Activated naive CD8-positive, alpha-beta T cell treated with anti-CD3 and anti-CD28 coated beads, Interleukin-2, amount 50 U/mL, for 24 hours (primary cell): ENCODE measurements around the gene KCNK6.

Experiments used
- ATAC-seq: fragments of 150-1000 bp; cut with Tn5 transposase; one replicate; pipeline ENCODE4 v1.10.0; 2021
- DNase-seq: peaks from one replicate; pipeline ENCODE4 v3.0.0; 2021
- H3K27ac Mint-ChIP-seq: one replicate; pipeline ENCODE4 v1.8.0; 2021; ENCODE audit warnings: mild to moderate bottlenecking, mixed read lengths
- H3K27me3 Mint-ChIP-seq: one replicate; pipeline ENCODE4 v1.8.0; 2021; ENCODE audit warnings: mixed read lengths
- H3K36me3 Mint-ChIP-seq: one replicate; pipeline ENCODE4 v1.8.0; 2021; ENCODE audit warnings: low read depth, mixed read lengths
- H3K4me1 Mint-ChIP-seq: one replicate; pipeline ENCODE4 v1.8.0; 2021; ENCODE audit warnings: mixed read lengths
- H3K4me3 Mint-ChIP-seq: one replicate; pipeline ENCODE4 v1.8.0; 2021; ENCODE audit warnings: mild to moderate bottlenecking, moderate library complexity, mixed read lengths
- H3K9me3 Mint-ChIP-seq: one replicate; pipeline ENCODE4 v1.8.0; 2021; ENCODE audit warnings: mixed read lengths

The KCNK6 gene

DNA sequence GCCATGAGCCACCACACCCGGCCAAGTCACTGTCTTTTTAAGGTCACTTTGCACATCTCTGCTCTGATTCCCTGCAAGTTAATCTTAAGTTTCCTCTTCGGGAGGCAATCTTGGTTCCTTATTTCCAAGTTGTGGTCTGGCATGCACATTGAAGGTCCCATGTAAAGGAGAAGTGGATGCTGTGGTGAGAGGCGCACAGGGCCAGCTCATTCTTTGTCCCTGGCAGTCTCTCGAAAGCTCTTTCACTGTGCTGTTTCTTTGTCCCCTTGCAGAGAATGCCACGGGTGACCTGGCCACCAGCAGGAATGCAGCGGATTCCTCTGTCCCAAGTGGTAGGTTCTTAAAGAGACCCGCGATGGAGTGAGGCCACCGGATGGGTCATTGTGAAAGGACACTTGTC lies 32.0 kb upstream of the KCNK6 start:
- Mint-ChIP-seq H3K36me3 (no peaks in the 10 kb centered on the region), H3K27me3 (no peaks in the 10 kb centered on the region), H3K4me3 (no peak overlapping the region), H3K9me3 (no peaks in the 10 kb centered on the region), H3K27ac (no peak overlapping the region), H3K4me1 (no peaks in the 10 kb centered on the region)
- DNase-seq (no peak), ATAC-seq (no peak)

DNA sequence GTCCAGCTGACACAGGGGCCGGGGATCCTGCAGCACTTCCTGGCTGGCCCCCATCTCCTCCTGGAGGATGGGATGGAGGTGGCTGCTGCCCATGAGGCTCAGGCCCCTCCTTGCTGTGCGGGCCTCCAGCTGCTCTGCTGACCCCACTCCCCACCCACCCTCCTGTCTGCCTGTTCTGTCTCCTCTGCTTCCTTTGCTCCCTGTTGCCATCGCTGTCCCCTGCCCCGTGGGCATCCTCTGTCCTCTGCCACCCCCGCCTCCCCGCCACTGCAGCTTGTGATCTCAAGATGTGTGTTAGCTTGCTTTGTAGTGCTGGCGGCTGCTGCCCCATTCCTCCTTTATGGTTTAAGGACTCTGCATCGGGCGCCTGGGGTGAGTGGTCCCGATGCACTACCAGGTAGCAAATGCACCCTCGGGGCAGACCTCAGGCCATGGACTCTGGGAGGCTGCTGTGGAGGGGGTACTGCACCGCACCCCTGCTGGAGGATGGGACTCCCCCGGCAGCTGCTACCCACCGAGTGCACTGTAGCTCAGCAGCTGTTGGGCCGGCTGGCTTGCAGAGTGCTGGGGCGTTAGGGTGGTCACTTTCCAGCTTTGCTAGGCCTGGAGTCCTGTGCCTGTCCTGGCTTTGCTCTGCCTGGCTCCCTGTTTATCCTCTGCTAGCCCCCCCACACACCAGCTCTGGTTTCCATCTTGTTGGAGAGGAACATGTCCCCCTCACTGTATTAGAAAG lies 31.4 kb upstream of the KCNK6 start:
- no peaks in the 10 kb centered on the region for H3K4me1 Mint-ChIP-seq
- H3K27ac Mint-ChIP-seq: no peak overlapping the region
- H3K27me3 Mint-ChIP-seq: no peaks in the 10 kb centered on the region
- ATAC-seq (no peak), DNase-seq (no peak)
- no peaks in the 10 kb centered on the region for H3K9me3 Mint-ChIP-seq
- H3K36me3 Mint-ChIP-seq: no peaks in the 10 kb centered on the region
- no peak overlapping the region for H3K4me3 Mint-ChIP-seq

DNA sequence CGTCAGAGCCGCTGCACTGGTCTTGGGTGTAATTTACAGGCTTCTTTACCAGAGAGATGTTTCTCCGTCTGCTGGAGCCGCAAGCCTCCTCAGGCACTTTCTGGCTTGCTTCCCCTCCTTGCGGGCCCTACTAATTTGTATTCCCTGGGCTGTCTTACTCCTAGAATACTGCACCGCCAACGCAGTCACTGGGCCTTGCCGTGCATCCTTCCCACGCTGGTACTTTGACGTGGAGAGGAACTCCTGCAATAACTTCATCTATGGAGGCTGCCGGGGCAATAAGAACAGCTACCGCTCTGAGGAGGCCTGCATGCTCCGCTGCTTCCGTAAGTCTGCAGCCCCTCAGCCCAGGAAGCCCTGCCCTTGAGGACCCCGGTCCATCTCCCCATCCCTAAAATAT lies 29.7 kb upstream of the KCNK6 start:
- Mint-ChIP-seq H3K4me1 (no peaks in the 10 kb centered on the region), H3K9me3 (no peaks in the 10 kb centered on the region), H3K27me3 (no peaks in the 10 kb centered on the region), H3K36me3 (no peaks in the 10 kb centered on the region), H3K27ac (no peak overlapping the region), H3K4me3 (no peak overlapping the region)
- ATAC-seq: no peak
- DNase-seq: no peak

DNA sequence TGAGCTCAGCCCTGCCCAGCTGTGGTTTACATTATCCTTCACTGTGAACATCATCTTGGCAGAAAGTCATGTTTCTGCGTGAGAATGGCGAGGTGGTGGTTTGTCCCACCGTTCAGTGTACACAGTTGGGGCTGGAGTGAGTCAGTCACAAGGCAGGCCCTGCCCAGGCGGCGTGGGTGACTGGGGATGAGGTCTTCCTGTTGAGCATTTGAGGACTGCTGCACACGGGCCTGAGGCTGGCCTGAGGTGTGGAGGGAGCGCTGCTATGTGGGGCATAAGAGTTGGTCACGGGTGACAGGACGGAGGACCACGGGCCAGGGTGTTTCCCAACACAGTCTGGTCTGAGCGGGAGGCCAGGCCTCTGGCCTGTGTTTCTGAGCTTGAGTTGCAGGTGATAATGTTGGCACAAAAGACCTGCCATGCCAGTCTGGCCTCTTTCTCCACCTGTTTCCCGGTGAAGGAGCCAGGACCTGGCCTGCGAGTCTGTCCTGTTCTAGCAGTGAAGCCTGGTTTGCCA lies 29.0 kb upstream of the KCNK6 start:
- H3K4me1 Mint-ChIP-seq: no peaks in the 10 kb centered on the region
- H3K4me3 Mint-ChIP-seq: no peak overlapping the region
- ATAC-seq (no peak), DNase-seq (no peak)
- H3K9me3 Mint-ChIP-seq: no peaks in the 10 kb centered on the region
- H3K36me3 Mint-ChIP-seq: no peaks in the 10 kb centered on the region
- H3K27me3 Mint-ChIP-seq: no peaks in the 10 kb centered on the region
- no peak overlapping the region for H3K27ac Mint-ChIP-seq

DNA sequence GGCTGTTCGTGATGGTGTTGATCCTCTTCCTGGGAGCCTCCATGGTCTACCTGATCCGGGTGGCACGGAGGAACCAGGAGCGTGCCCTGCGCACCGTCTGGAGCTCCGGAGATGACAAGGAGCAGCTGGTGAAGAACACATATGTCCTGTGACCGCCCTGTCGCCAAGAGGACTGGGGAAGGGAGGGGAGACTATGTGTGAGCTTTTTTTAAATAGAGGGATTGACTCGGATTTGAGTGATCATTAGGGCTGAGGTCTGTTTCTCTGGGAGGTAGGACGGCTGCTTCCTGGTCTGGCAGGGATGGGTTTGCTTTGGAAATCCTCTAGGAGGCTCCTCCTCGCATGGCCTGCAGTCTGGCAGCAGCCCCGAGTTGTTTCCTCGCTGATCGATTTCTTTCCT lies 27.8 kb upstream of the KCNK6 start:
- no peak for ATAC-seq
- no peaks in the 10 kb centered on the region for H3K9me3 Mint-ChIP-seq
- no peaks in the 10 kb centered on the region for H3K27me3 Mint-ChIP-seq
- no peak for DNase-seq
- H3K4me1 Mint-ChIP-seq: no peaks in the 10 kb centered on the region
- H3K36me3 Mint-ChIP-seq: no peaks in the 10 kb centered on the region
- H3K4me3 Mint-ChIP-seq: no peak overlapping the region
- H3K27ac Mint-ChIP-seq: no peak overlapping the region

DNA sequence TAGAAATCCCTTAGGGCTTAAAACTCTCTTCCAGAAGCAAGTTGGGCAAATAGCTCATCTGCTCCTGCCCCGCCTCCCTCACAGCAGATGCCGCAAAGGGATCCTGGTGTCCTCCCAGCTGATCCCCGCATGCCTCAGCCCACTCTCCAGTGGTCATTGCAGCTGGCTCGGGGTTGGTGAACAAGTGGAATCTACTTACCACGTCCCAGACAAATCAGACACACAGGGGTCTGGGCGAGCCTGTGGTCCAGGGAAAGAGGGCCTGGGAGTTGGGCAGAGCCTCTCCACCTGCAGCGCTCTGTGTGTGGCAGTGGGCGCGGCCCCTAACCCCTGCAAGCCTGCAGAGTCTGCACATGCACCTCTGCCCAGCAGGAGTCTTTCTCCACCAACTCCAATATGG lies 26.4 kb upstream of the KCNK6 start:
- ATAC-seq (no peak), DNase-seq (no peak)
- Mint-ChIP-seq H3K9me3 (no peaks in the 10 kb centered on the region), H3K36me3 (no peaks in the 10 kb centered on the region), H3K27ac (no peak overlapping the region), H3K4me1 (no peaks in the 10 kb centered on the region), H3K27me3 (no peaks in the 10 kb centered on the region), H3K4me3 (no peak overlapping the region)

DNA sequence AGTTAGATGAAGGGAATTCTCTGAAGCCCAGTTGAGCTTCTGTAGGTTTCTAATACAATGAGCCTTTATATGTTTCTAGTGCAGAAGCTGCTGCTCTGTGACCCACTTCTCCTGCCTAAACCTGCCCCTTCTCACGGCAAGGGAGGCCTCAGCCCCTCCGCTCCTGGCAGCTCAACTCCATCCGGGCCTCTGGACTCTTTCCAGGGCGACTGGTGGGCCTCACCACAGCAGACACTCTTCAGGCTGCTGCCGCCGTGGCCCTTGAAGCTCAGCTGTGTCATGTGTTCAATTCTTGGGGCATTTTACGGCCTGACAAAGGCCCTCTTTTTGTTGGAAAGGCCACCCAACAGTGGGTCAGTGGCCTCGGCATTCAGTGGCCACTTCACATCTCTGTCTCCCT lies 25.6 kb upstream of the KCNK6 start:
- Mint-ChIP-seq H3K9me3 (no peaks in the 10 kb centered on the region), H3K36me3 (no peaks in the 10 kb centered on the region), H3K4me1 (no peaks in the 10 kb centered on the region), H3K27ac (no peak overlapping the region), H3K27me3 (no peaks in the 10 kb centered on the region), H3K4me3 (no peak overlapping the region)
- DNase-seq (no peak), ATAC-seq (no peak)

DNA sequence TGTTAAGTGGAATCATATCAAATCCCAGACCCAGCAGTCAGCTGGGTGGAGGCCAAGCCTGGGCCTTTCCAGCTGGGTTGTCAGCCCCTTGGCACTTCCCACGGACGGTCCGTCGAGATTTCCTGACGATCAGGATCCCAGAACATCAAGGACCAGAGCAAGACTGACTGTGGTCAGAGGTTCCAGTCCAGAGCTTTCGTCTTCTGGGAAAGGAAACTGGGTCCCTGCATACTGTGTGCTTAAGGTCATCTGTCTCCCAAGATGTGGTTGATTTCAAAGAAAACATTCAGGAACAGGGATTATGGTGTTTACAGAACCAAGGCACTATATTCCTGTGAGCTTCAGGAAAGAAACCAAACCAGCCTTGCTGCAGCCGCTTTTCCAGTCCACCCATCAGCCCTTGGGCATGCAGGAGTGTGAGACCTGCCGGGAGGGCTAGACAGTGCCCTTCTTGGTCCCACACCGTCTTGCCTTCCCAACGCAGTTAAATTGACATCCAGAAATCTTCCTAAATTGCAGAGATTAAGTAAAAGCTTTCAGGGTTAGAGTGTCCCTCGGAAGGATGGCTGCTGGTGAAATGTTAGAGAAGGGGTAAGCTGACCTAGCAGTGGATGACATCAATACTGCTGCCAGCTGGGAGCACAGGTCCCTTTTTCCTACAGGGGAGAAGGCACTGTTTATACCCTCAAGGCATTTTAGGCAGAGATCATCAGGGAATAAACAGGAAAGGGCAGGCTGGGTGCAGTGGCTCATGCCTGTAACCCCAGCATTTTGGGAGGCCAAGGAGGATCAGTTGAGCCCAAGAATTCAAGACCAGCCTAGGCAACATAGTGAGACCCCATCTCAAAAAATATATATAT lies 20.6 kb upstream of the KCNK6 start:
- Mint-ChIP-seq H3K4me1 (no peaks in the 10 kb centered on the region), H3K9me3 (no peaks in the 10 kb centered on the region), H3K27me3 (no peaks in the 10 kb centered on the region), H3K4me3 (no peak overlapping the region), H3K27ac (no peak overlapping the region), H3K36me3 (no peaks in the 10 kb centered on the region)
- DNase-seq (no peak), ATAC-seq (no peak)

DNA sequence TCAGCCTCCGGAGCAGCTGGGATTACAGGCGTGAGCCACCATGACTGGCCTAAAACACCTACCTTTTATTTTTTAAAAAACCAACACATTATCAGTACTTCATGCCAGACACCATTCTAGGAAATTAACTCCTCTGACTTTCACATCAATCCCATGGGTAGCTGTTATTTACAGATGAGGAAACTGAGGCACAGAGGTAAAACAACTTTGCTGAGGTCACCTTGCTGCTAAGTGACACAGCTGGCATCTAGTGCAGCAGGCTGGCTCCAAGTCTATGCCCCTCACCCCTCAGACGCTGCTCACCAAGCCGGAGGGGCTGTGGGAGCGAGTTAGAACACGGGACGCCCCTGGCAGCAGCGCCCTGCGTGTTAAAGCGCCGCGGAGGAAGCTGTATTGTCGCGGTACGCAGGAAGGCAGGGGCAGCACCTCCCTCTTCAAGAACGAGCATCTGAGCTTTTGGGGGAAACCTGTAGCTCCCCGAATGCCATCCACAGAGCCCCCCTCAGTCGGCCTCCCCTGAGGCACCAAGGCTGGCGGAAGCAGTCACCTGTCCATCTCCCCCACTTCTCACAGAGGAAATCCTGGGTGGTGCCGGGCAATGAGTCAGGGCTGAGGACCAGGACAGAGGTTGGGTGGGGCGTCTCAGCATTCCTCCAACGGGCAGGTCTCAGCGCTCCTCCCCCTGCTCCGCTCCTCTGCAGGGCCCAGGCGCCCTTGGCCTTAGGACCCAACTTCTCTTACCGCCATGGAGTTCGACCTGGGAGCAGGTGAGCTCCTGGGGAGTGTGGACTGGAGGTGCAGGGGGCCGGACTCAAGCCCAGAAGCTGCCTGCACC lies 15.9 kb upstream of the KCNK6 start, which contains the start of gene C19orf33:
TSS of gene C19orf33 (plus strand) at position 735 of the 835 bp plus-strand sequence. CDS start at position 746, 11 bp downstream.
- H3K27me3 Mint-ChIP-seq: no peaks in the 10 kb centered on the region
- H3K4me1 Mint-ChIP-seq: no peaks in the 10 kb centered on the region
- DNase-seq: no peak
- H3K9me3 Mint-ChIP-seq: no peaks in the 10 kb centered on the region
- no peak for ATAC-seq
- peaks cover 3% of the 10 kb centered on the region for H3K36me3 Mint-ChIP-seq
- H3K4me3 Mint-ChIP-seq: no peak within 1 kb of the TSS
- no peak within 1 kb of the TSS for H3K27ac Mint-ChIP-seq

DNA sequence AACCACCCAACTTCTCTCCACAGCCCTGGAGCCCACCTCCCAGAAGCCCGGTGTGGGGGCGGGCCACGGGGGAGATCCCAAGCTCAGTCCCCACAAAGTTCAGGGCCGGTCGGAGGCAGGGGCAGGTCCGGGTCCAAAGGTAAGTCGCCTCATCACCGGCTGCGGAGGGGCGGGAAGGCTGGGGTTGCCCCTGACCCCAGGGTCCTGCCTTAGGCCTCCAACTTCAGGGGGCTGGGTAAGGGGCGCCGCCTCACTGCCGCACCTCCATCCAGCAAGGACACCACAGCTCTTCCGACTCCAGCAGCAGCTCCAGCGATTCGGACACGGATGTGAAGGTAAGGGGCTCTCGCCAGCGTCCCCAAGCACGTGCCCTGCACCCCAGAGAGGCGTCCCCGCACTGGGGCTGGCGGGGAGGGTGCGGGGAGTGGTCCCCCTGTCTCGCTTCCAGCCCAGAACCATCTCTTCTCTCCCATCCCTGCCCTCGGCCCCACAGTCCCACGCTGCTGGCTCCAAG lies 15.2 kb upstream of the KCNK6 start:
- H3K4me1 Mint-ChIP-seq: no peaks in the 10 kb centered on the region
- H3K27me3 Mint-ChIP-seq: no peaks in the 10 kb centered on the region
- H3K36me3 Mint-ChIP-seq: peaks cover 3% of the 10 kb centered on the region
- no peaks in the 10 kb centered on the region for H3K9me3 Mint-ChIP-seq
- DNase-seq (no peak), ATAC-seq (no peak)
- H3K27ac Mint-ChIP-seq: no peak overlapping the region
- no peak overlapping the region for H3K4me3 Mint-ChIP-seq

DNA sequence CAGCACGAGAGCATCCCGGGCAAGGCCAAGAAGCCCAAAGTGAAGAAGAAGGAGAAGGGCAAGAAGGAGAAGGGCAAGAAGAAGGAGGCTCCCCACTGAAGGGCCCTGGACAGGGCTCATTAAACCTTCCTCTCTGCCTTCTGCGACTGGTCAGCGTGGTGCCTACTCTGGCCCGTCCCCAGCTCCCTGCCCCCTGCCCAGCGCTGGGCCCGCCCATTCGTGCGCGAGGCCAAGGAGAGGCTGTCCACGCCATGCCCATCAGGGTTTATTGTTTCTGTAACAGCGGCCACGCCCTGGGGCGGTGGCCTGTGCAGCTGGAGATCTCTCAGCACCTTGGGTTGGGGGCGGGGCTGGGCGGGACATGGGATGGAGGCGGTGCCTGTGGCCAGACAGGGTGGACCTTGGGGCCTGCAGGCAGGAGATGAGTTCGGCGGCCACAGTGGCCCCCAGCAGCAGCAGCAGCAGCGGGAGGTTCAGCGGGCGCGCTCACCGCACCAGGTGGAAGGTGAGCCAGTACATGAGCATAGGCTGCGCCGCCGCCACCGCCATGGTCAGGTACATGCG lies 14.7 kb upstream of the KCNK6 start:
- no peak for ATAC-seq
- no peaks in the 10 kb centered on the region for H3K9me3 Mint-ChIP-seq
- H3K27ac Mint-ChIP-seq: no peak overlapping the region
- H3K4me1 Mint-ChIP-seq: no peaks in the 10 kb centered on the region
- no peak for DNase-seq
- peaks cover 3% of the 10 kb centered on the region for H3K36me3 Mint-ChIP-seq
- no peak overlapping the region for H3K4me3 Mint-ChIP-seq
- H3K27me3 Mint-ChIP-seq: no peaks in the 10 kb centered on the region

DNA sequence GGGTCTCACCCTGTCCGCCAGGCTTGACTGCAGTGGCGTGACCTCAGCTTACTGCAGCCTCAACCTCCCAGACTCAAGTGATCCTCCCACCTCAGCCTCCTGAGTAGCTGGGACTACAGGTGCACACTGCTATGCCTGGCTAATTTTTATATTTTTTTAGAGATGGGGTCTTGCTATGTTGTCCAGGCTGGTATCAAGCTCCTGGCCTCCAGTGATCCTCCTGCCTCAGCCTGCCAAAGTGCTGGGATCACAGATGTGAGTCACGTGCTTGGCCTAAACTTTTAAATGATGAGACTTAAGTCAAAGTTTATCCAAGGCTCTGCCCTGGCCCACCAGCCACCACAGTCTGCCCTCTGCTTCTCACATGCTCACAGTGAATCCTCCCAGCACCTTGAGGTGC lies 13.4 kb upstream of the KCNK6 start:
- ATAC-seq (no peak), DNase-seq (no peak)
- H3K36me3 Mint-ChIP-seq: peaks cover 6% of the 10 kb centered on the region
- H3K9me3 Mint-ChIP-seq: peaks cover 4% of the 10 kb centered on the region
- H3K4me1 Mint-ChIP-seq: no peaks in the 10 kb centered on the region
- no peak overlapping the region for H3K4me3 Mint-ChIP-seq
- H3K27me3 Mint-ChIP-seq: no peaks in the 10 kb centered on the region
- H3K27ac Mint-ChIP-seq: no peak overlapping the region

DNA sequence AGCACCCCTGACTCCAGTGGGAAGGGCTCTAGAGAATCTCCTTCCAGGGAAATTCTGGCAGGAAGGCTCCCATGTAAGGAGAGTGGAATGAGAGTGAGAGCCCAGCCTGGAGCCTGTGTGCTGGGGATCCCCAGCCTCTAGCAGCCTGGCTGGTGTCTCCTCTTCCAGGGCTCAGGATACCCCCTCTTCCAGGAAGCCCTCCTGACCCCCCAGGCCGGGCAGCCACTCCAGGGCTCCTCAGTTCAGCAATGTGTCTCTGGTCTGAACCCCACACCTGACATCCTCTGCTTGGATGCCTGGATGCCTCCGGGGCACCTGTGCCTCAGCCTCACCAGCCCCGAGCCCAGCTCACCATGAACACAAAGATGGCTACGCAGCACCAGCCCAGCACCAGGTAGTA lies 12.6 kb upstream of the KCNK6 start:
- peaks cover 4% of the 10 kb centered on the region for H3K9me3 Mint-ChIP-seq
- H3K4me1 Mint-ChIP-seq: no peaks in the 10 kb centered on the region
- peaks cover 8% of the 10 kb centered on the region for H3K36me3 Mint-ChIP-seq
- no peak overlapping the region for H3K4me3 Mint-ChIP-seq
- DNase-seq (no peak), ATAC-seq (no peak)
- no peaks in the 10 kb centered on the region for H3K27me3 Mint-ChIP-seq
- no peak overlapping the region for H3K27ac Mint-ChIP-seq

DNA sequence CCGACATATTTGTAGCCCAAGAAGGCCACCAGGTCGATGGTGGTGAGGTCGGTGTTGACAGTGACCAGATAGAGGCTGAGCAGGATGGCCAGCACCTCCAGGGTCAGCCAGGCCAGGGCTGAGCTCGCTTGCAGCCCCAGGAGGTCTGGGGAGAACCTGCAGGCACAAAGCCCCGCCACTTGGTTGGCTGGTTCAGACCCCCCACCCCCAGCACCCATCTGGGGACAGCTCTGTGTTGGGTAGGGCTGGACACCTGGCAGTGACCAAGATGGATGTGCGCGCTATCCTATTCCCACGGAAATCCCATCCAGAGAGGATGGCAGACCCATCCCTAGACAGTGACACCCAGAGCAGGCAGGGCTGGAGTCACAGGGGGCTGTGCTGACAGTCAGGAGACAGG lies 12.0 kb upstream of the KCNK6 start:
- Mint-ChIP-seq H3K27ac (no peak overlapping the region), H3K4me3 (no peak overlapping the region), H3K36me3 (peaks cover 8% of the 10 kb centered on the region), H3K27me3 (no peaks in the 10 kb centered on the region), H3K9me3 (peaks cover 4% of the 10 kb centered on the region), H3K4me1 (no peaks in the 10 kb centered on the region)
- no peak for DNase-seq
- ATAC-seq: no peak
